HepG2 (cell line): ENCODE results near the gene SIRT5. TPM values are rescaled to one million over a fixed set of nuclear protein-coding genes. Genes with fewer than 3 reads are reported as not detected.

Experiments
- ATF1 ChIP-seq: IDR thresholded peaks from 2 replicates; pipeline ENCODE4 v1.6.1; 2016; ENCODE audit warnings: mild to moderate bottlenecking, control low read depth
- MLXIP ChIP-seq: sonication (generic); formaldehyde crosslinking; IDR thresholded peaks from 2 replicates; pipeline ENCODE4 v1.9.0; 2021; ENCODE audit warnings: missing genetic modification reagents, borderline replicate concordance
- MTA3 ChIP-seq: sonication (generic); formaldehyde crosslinking; IDR thresholded peaks from 2 replicates; pipeline ENCODE4 v1.4.0; 2020; ENCODE audit warnings: missing genetic modification reagents
- NFKBIZ ChIP-seq: IDR thresholded peaks from 2 replicates; pipeline ENCODE4 v1.6.1; 2018; ENCODE audit warnings: missing genetic modification reagents, missing compliant biosample characterization
- POGK ChIP-seq: sonication (generic); formaldehyde crosslinking; conservative IDR thresholded peaks from 2 replicates; pipeline ENCODE4 v1.8.0; 2022; ENCODE audit warnings: mild to moderate bottlenecking, moderate library complexity, missing genetic modification reagents
- SIX1 ChIP-seq: sonication (generic); formaldehyde crosslinking; IDR thresholded peaks from 2 replicates; pipeline ENCODE4 v1.4.0; 2020; ENCODE audit warnings: missing genetic modification reagents, borderline replicate concordance
- SNAPC4 ChIP-seq: sonication (generic); formaldehyde crosslinking; IDR thresholded peaks from 2 replicates; pipeline ENCODE4 v1.4.0; 2020; ENCODE audit warnings: mild to moderate bottlenecking, missing genetic modification reagents
- TBX3 ChIP-seq: fragments of 450-650 bp; IDR thresholded peaks from 2 replicates; pipeline ENCODE4 v1.6.1; 2017; ENCODE audit warnings: antibody characterized with exemption, mild to moderate bottlenecking, inconsistent platforms, borderline replicate concordance
- XRCC5 ChIP-seq: fragments of 200-400 bp; formaldehyde crosslinking; optimal IDR thresholded peaks from 2 replicates; pipeline ENCODE3; 2017; ENCODE audit warnings: mild to moderate bottlenecking, low read length
- ZBTB1 ChIP-seq: sonication (generic); formaldehyde crosslinking; IDR thresholded peaks from 2 replicates; pipeline ENCODE4 v1.4.0; 2020; ENCODE audit warnings: missing genetic modification reagents, borderline replicate concordance
- ZNF17 ChIP-seq: sonication (generic); formaldehyde crosslinking; IDR thresholded peaks from 2 replicates; pipeline ENCODE4 v1.5.0; 2020; ENCODE audit warnings: mild to moderate bottlenecking, missing genetic modification reagents
- ZNF292 ChIP-seq: sonication (generic); formaldehyde crosslinking; IDR thresholded peaks from 2 replicates; pipeline ENCODE4 v1.8.1; 2022; ENCODE audit warnings: mild to moderate bottlenecking, low read depth, missing genetic modification reagents, borderline replicate concordance
- ZNF30 ChIP-seq: sonication (generic); formaldehyde crosslinking; IDR thresholded peaks from 2 replicates; pipeline ENCODE4 v1.5.0; 2020; ENCODE audit warnings: mild to moderate bottlenecking, missing genetic modification reagents
- ZNF556 ChIP-seq: sonication (generic); formaldehyde crosslinking; IDR thresholded peaks from 2 replicates; pipeline ENCODE4 v1.4.0; 2020; ENCODE audit warnings: mild to moderate bottlenecking, missing genetic modification reagents, borderline replicate concordance
- ZNF605 ChIP-seq: sonication (generic); formaldehyde crosslinking; IDR thresholded peaks from 2 replicates; pipeline ENCODE4 v1.8.0; 2022; ENCODE audit warnings: mild to moderate bottlenecking, missing genetic modification reagents
- ZNF713 ChIP-seq: sonication (generic); formaldehyde crosslinking; IDR thresholded peaks from 2 replicates; pipeline ENCODE4 v1.4.0; 2020; ENCODE audit warnings: mild to moderate bottlenecking, missing genetic modification reagents
- ZNF75D ChIP-seq: sonication (generic); formaldehyde crosslinking; IDR thresholded peaks from 2 replicates; pipeline ENCODE4 v1.8.1; 2023; ENCODE audit warnings: missing genetic modification reagents, mild to moderate bottlenecking, borderline replicate concordance
- ZNF816 ChIP-seq: sonication (generic); formaldehyde crosslinking; IDR thresholded peaks from 2 replicates; pipeline ENCODE4 v1.8.0; 2022; ENCODE audit warnings: missing genetic modification reagents, mild to moderate bottlenecking, borderline replicate concordance
- polyA plus RNA-seq, 8 experiments: library from polyadenylated mRNA; depleted of rRNA in 3 of 8; stranded (reverse) in 7 of 8; unstranded in 1 of 8; fragments of >200 nt; fragmentation: Illumina TruSeq in 4 of 8; extraction: Trizol in 4 of 8; gene quantifications; 2 replicates each; pipeline versions ENCODE4 v1.2.1 to v1.2.3, GENCODE V29; 2011 to 2016; ENCODE audit warnings: low read depth in 4 of 8, missing spikeins in 1 of 8, mixed read lengths in 1 of 8; ENCODE audit not compliant: insufficient read depth in 1 of 8
- total RNA-seq, 5 experiments: library from RNA; depleted of rRNA; stranded (reverse); fragments of >200 nt; fragmentation: Illumina TruSeq; extraction: Trizol; gene quantifications; 2 replicates each; pipeline ENCODE4 v1.2.3, GENCODE V29; 2016; ENCODE audit warnings: low read depth in 1 of 5

Gene SIRT5
- total and polyA plus RNA-seq, 2 of the 13 experiments (the other 11 are each of a cell fraction or from before 2014, with no cell fraction given) = 14.1 to 16.6 TPM

DNA sequence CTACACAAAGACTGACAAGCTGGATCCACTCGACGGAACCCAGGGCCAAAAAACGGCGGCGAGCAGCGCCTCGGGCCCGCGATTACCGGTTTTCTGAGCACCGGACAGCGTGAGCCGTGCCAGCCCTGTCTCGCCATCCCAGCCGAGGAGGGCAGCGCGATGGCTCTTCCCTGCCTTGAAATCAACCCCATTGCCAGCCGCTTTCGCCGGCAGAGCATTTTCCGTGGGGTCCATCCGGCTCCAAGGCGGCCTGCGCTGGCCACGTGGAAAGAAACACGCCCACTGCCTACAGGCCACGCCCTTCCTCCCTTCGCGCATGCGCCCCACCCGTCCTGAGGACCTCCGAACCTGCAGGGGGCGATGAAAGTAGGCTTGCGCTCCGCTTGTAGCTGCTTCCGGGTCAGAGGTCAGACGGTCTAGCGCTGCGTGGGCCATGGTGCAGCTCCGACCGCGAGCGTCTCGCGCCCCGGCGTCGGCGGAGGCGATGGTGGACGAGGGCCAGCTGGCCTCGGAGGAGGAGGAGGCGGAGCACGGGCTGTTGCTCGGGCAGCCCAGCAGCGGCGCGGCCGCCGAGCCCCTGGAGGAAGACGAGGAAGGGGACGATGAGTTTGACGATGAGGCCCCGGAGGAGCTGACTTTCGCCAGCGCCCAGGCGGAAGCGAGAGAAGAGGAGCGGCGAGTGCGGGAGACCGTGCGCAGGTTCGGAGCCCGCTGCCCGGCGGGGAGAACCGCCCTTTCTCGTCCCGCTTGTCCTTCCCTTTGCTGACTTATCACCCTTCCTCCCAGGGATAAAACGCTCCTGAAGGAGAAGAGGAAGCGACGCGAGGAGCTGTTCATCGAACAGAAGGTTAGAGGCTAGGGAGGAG, 40.8 kb downstream of the SIRT5 start, which contains the start of gene NOL7 (continued):
- TF ChIP-seq ZNF292 (CRISPR knock-in tag) (peak; percentile 83), ZNF30 (CRISPR knock-in tag) (peak; percentile 12; the same call in 1 of the 2 replicates), SIX1 (CRISPR knock-in tag) (no peak; the same call in 1 of the 2 replicates), ZNF75D (no peak; the same call in 1 of the 2 replicates), ZNF17 (CRISPR knock-in tag) (no peak), ZBTB1 (CRISPR knock-in tag) (no peak), SNAPC4 (0 out of 2 replicates have a peak, but pooled peaks have one; percentile 75), POGK (CRISPR knock-in tag) (peak; percentile 99), ZNF713 (CRISPR knock-in tag) (peak; percentile 95), ZNF556 (CRISPR knock-in tag) (peak; percentile 97; the same call in 1 of the 2 replicates), MTA3 (CRISPR knock-in tag) (no peak; the same call in 1 of the 2 replicates), ATF1 (CRISPR knock-in tag) (no peak), ZNF605 (CRISPR knock-in tag) (peak; percentile 95), ZNF816 (peak; percentile 97), XRCC5 (peak; percentile 90), NFKBIZ (peak; percentile 95; the same call in 1 of the 2 replicates), MLXIP (CRISPR knock-in tag) (peak; percentile 84; the same call in 1 of the 2 replicates), TBX3 (no peak; the same call in 1 of the 2 replicates)
